T-helper 17 cell (primary cell): Measurements from ENCODE around the gene RPS6KA4. TPM values are rescaled to one million over a fixed set of nuclear protein-coding genes. Genes with fewer than 3 reads are reported as not detected.

Experiments used
- ATAC-seq: fragments of 150-1000 bp; cut with Tn5 transposase; 2 replicates; pipeline ENCODE4 v1.10.0; 2021; ENCODE audit warnings: mild to moderate bottlenecking, moderate library complexity
- DNase-seq, 3 donors: peaks; one replicate each; pipeline versions ENCODE4 v3.0.0 to v3.0.0-alpha.2; 2020 to 2021
- H3K9me3 ChIP-seq: one replicate; pipeline ENCODE4 v1.7.0; 2013; ENCODE audit warnings: low read length, mild to moderate bottlenecking; ENCODE audit not compliant: control insufficient read depth, poor library complexity, severe bottlenecking
- H3K27ac Mint-ChIP-seq: one replicate; pipeline ENCODE4 v1.8.0; 2022; ENCODE audit warnings: mild to moderate bottlenecking, moderate library complexity, mixed read lengths
- H3K27me3 Mint-ChIP-seq: one replicate; pipeline ENCODE4 v1.8.0; 2022; ENCODE audit warnings: mixed read lengths
- H3K36me3 Mint-ChIP-seq: one replicate; pipeline ENCODE4 v1.8.0; 2022; ENCODE audit warnings: low read depth, mixed read lengths
- H3K4me1 Mint-ChIP-seq: one replicate; pipeline ENCODE4 v1.8.0; 2022; ENCODE audit warnings: mild to moderate bottlenecking, mixed read lengths
- H3K4me3 Mint-ChIP-seq: one replicate; pipeline ENCODE4 v1.8.0; 2022; ENCODE audit warnings: mild to moderate bottlenecking, moderate library complexity, mixed read lengths
- total RNA-seq, 4 donors: library from RNA in 2 of 4; stranded (reverse) in 2 of 4; gene quantifications; one replicate each; pipeline ENCODE4 v1.2.3 and lab custom pipeline; 2022 to 2026

The RPS6KA4 gene
- total RNA-seq, 2 donors from 2014 or later = 21.5 to 26.1 TPM

DNA sequence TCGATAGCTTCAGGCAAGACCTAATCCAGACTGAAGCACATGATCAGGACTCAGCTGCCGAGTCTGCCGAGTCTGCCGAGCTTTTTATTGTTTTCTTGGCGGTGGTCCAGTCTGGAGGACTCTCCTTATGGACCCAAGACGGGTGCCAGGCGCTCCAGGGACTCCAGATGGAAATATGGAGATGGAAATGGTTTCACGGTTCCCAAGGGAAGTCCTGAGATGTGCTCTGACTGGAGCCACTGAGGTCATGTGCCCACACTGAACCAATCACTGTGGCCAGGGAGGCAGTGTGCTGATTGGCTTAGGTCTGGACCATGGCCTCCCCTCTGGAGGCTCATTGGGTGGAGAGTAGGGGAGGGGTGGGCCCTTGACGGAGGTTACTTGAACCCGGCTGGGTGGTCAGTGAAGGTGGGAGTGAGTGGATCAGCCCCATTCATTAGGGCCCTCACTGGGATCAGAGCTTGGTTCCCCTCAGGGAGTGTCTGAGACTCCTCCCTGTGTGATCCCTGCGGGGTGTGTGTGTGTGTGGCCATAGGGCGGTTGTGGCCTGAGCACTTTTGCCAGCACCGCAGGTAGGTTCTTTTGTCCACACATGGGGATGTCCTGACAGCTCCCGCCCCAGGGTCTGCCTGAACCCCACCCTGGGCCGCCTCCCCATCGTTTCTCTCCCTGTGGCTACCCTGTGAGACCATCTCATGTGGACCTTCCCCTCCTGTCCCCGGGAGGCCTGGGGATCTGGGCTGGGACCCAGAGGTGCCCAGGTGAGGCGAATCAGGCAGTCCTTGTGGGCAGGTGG, 14.0 kb downstream of the RPS6KA4 start:
- Mint-ChIP-seq H3K36me3 (peaks cover 4% of the 10 kb centered on the region), H3K27ac (no peak overlapping the region), H3K27me3 (no peaks in the 10 kb centered on the region), H3K4me1 (no peaks in the 10 kb centered on the region), H3K4me3 (no peak overlapping the region)
- H3K9me3 ChIP-seq = no peaks in the 10 kb centered on the region
- DNase-seq = no peak
- no peak for ATAC-seq

- H3K27me3 Mint-ChIP-seq = no peaks in the 10 kb centered on the region
- peaks cover 4% of the 10 kb centered on the region for H3K36me3 Mint-ChIP-seq
- no peaks in the 10 kb centered on the region for H3K9me3 ChIP-seq
- H3K4me1 Mint-ChIP-seq = no peaks in the 10 kb centered on the region
- ATAC-seq = no peak
- DNase-seq = no peak
- no peak overlapping the region for H3K4me3 Mint-ChIP-seq
- no peak overlapping the region for H3K27ac Mint-ChIP-seq
Measured at GRCh38 chr11:64373598-64373974, 14.6 kb downstream of the RPS6KA4 start.

DNA sequence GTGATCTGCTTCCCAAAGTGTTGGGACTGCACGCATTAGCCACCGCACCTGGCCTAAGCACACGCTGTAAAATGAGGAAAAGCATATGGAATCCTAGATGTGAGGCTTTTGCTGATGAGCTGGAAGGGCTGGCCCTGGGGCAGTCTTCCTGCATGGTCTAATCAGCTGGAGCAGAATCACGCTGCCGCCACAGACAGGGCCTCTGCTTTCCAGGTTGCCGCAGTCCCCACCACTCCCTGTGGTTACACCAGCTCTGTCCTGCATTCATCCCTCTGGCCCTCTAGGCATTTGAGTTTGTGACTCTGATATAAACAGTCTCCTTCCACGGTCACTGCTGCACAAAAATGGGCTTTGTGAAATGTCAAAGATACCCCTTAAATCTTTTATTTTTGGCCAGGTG, 17.1 kb downstream of the RPS6KA4 start:
- H3K4me3 Mint-ChIP-seq = no peak overlapping the region
- no peaks in the 10 kb centered on the region for H3K27me3 Mint-ChIP-seq
- DNase-seq (no peak), ATAC-seq (no peak)
- no peaks in the 10 kb centered on the region for H3K9me3 ChIP-seq
- no peaks in the 10 kb centered on the region for H3K4me1 Mint-ChIP-seq
- H3K27ac Mint-ChIP-seq = no peak overlapping the region
- H3K36me3 Mint-ChIP-seq = no peaks in the 10 kb centered on the region

DNA sequence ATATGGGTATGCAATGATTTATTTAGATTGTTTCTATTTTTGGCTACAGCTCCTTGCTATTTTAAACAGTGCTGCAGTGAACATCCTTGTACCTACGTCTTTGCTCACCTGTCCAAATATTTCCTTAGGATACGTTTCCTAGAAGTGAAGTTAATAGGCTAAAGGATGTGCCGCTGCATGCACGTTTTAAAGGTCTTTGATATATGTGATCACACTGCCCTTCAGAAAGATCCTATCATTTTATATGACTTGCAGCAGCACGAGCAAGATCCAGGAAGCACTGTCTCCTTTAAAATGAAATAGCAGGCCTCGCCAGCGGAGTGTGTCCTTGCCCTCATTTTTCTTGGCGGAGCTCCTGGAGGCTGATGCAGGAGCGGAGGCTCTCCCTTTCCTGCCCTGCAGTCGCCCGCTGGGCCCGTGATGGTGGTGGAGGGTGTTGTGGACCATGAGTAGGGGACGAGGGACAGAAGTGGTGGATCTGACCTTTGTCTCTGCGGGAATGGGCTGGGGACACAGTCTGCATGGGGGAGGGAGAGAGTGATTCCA, 19.4 kb downstream of the RPS6KA4 start:
- no peaks in the 10 kb centered on the region for H3K9me3 ChIP-seq
- ATAC-seq (no peak), DNase-seq (no peak)
- H3K27ac Mint-ChIP-seq = no peak overlapping the region
- peaks cover 10% of the 10 kb centered on the region for H3K27me3 Mint-ChIP-seq
- H3K4me3 Mint-ChIP-seq = no peak overlapping the region
- no peaks in the 10 kb centered on the region for H3K4me1 Mint-ChIP-seq
- no peaks in the 10 kb centered on the region for H3K36me3 Mint-ChIP-seq

DNA sequence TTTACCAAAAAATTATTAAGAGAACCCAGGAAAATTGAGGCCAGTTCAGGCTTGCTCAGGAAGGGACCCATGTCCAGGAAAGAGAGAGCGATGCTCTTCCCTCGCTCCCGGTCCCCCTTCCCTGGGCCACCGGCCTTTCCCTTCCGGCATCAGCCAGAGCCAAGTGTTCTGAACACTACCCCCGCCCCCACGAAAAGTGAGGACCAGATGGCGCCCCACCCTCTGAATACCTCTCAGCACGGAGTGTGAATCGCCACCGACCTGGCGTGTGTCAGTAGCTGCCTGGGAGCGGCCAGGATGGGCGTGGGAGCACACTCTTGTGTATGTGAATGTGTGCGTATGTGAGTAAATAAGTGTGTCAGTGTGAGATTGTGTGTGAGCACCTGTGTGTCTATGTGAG, 20.2 kb downstream of the RPS6KA4 start:
- H3K9me3 ChIP-seq = no peaks in the 10 kb centered on the region
- H3K36me3 Mint-ChIP-seq = no peaks in the 10 kb centered on the region
- no peaks in the 10 kb centered on the region for H3K4me1 Mint-ChIP-seq
- no peak for DNase-seq
- peaks cover 15% of the 10 kb centered on the region for H3K27me3 Mint-ChIP-seq
- ATAC-seq = no peak
- H3K4me3 Mint-ChIP-seq = no peak overlapping the region
- no peak overlapping the region for H3K27ac Mint-ChIP-seq

DNA sequence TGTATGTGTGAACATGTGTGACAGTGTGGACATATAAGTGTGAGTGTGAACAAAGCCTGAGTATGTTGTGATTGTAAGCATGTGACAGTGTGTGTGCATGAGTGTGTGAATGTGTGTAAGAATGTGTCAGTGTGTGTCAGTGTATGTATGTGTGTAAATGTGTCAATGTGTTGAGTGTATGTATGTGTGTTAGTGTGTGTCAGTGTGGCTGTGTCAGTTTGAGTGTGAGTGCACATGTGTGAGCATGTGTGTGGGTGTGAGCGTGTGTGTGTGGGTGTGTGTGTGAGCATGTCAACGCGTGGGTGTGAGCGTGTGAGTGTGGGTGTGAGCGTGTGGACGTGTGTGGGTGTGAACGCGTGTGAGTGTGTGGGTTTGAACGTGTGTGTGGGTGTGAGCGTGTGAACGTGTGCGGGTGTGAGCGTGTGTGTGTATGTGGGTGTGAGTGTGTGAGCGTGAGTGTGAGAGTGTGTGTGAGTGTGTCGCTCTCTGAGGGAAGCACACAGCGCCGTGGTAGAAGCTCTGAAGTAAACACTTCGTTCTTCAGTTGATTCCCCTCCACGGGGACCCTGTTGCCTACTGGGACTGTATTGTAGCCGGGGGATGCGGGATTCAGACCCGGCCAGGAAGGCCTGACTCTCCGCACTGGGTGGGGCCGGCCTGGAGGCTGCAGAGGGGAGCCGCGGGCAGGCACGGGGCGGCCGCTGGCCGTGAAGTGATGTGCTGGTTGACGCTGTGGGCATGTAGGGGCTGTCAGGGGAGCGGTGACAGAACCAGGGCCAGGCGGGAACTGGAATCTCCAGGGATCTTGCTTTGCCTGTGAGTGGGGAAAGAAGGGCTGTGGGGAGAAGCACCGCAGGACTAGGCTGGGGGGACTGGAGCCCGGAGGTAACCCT, 21.1 kb downstream of the RPS6KA4 start:
- H3K4me3 Mint-ChIP-seq = no peak overlapping the region
- H3K27ac Mint-ChIP-seq = no peak overlapping the region
- no peaks in the 10 kb centered on the region for H3K4me1 Mint-ChIP-seq
- ATAC-seq (no peak), DNase-seq (no peak)
- no peaks in the 10 kb centered on the region for H3K9me3 ChIP-seq
- H3K36me3 Mint-ChIP-seq = no peaks in the 10 kb centered on the region
- H3K27me3 Mint-ChIP-seq = peaks cover 15% of the 10 kb centered on the region

DNA sequence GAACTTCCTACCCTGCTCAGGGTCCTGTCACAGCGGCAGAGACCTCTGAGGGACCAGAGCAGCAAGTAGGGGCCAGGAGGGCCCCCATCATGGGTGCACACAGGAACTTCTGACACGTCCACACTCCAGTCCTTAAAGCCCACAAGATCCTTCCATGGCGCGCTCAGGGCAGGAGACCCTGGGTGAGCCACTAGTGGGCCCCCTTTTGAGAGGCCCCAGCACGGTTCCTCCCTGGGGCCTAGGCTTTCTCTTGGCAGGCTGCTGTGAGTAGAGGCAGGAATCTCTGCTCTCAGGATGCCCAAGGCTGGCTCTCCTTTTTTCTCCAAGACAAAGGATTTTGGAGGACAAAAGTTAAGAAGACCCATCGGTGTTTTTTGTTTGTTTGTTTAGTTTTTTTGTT, 22.4 kb downstream of the RPS6KA4 start:
- H3K4me1 Mint-ChIP-seq = peaks cover 4% of the 10 kb centered on the region
- no peaks in the 10 kb centered on the region for H3K36me3 Mint-ChIP-seq
- ATAC-seq = no peak
- no peak overlapping the region for H3K4me3 Mint-ChIP-seq
- H3K9me3 ChIP-seq = no peaks in the 10 kb centered on the region
- peaks cover 15% of the 10 kb centered on the region for H3K27me3 Mint-ChIP-seq
- no peak overlapping the region for H3K27ac Mint-ChIP-seq
- no peak for DNase-seq

- H3K4me1 Mint-ChIP-seq = peaks cover 9% of the 10 kb centered on the region
- H3K27me3 Mint-ChIP-seq = peaks cover 15% of the 10 kb centered on the region
- no peak overlapping the region for H3K27ac Mint-ChIP-seq
- no peak for DNase-seq
- H3K36me3 Mint-ChIP-seq = no peaks in the 10 kb centered on the region
- no peak overlapping the region for H3K4me3 Mint-ChIP-seq
- H3K9me3 ChIP-seq = no peaks in the 10 kb centered on the region
- ATAC-seq = no peak
Measured at GRCh38 chr11:64382047-64382446, 23.1 kb downstream of the RPS6KA4 start.

- no peak for ATAC-seq
- no peak for DNase-seq
- H3K27ac Mint-ChIP-seq = no peak overlapping the region
- peaks cover 15% of the 10 kb centered on the region for H3K27me3 Mint-ChIP-seq
- no peaks in the 10 kb centered on the region for H3K36me3 Mint-ChIP-seq
- no peak overlapping the region for H3K4me3 Mint-ChIP-seq
- H3K9me3 ChIP-seq = no peaks in the 10 kb centered on the region
- H3K4me1 Mint-ChIP-seq = peaks cover 9% of the 10 kb centered on the region
Measured at GRCh38 chr11:64382586-64382985, 23.6 kb downstream of the RPS6KA4 start.

- ATAC-seq (no peak), DNase-seq (no peak)
- Mint-ChIP-seq H3K36me3 (peaks cover 2% of the 10 kb centered on the region), H3K27ac (no peak overlapping the region), H3K4me1 (peaks cover 9% of the 10 kb centered on the region), H3K27me3 (peaks cover 20% of the 10 kb centered on the region), H3K4me3 (no peak overlapping the region)
- H3K9me3 ChIP-seq = no peaks in the 10 kb centered on the region
Measured at GRCh38 chr11:64383580-64383979, 24.6 kb downstream of the RPS6KA4 start.

- peaks cover 9% of the 10 kb centered on the region for H3K4me1 Mint-ChIP-seq
- DNase-seq (no peak), ATAC-seq (no peak)
- H3K4me3 Mint-ChIP-seq = no peak overlapping the region
- peaks cover 2% of the 10 kb centered on the region for H3K36me3 Mint-ChIP-seq
- no peak overlapping the region for H3K27ac Mint-ChIP-seq
- H3K27me3 Mint-ChIP-seq = peaks cover 24% of the 10 kb centered on the region
- H3K9me3 ChIP-seq = no peaks in the 10 kb centered on the region
Measured at GRCh38 chr11:64384028-64384737, 25.2 kb downstream of the RPS6KA4 start.

DNA sequence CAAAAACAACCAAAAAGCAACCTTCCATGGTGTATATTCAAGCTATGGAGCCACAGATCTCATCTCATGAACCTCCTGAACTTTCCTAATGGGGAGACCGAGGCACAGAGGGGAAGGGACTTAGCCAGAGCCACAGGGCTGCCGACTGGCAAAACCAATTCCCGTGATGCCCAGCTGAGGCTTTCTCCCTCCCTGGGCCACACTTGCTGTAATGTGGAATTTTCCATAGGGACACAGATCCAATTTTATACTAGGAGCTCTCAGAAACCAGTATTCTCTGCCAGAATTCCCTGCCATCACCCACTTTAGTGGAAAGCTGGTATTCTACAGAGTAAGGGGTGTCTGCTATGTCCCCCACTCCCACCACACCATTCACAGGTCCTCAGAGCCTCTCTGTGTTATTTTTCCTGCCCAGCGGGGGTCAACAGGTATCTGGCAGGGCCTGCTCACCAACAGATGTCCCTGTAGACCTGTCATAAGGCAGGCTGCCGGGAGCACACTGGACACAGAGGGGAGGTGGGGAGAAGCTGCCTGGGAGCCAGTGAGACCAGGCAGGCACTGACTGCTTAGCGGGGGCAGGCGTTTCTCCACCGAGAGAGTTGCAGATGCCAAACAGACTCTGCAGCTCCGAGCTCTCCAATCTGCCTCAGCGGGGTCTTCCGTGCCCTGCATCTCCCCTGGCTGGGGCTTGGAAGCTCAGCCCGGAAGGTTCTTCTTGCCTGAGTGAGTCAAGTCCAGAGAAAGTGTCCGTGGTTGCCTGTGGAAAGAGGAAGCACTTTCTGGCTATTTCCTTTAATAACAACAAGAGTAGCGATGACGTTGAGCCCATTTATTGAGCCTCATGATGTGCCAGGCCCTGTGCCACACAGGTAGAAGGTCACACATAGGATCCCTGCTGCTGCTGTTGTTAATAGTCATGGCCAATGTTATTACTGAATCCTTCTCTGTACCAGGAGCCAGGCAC, 26.3 kb downstream of the RPS6KA4 start:
- H3K4me3 Mint-ChIP-seq = no peak overlapping the region
- H3K27ac Mint-ChIP-seq = no peak overlapping the region
- peaks cover 2% of the 10 kb centered on the region for H3K36me3 Mint-ChIP-seq
- peaks cover 24% of the 10 kb centered on the region for H3K27me3 Mint-ChIP-seq
- peaks cover 9% of the 10 kb centered on the region for H3K4me1 Mint-ChIP-seq
- ATAC-seq = no peak
- DNase-seq = no peak
- no peaks in the 10 kb centered on the region for H3K9me3 ChIP-seq
